Middle frontal gyrus (tissue), 1 donor: Measurements from ENCODE around the gene MTMR6.

ENCODE experiments used
- DNase-seq: peaks from one replicate; pipeline ENCODE4 v3.0.0-alpha.2; 2015; ENCODE audit warnings: low spot score; ENCODE audit errors: extremely low spot score

MTMR6 gene

DNA sequence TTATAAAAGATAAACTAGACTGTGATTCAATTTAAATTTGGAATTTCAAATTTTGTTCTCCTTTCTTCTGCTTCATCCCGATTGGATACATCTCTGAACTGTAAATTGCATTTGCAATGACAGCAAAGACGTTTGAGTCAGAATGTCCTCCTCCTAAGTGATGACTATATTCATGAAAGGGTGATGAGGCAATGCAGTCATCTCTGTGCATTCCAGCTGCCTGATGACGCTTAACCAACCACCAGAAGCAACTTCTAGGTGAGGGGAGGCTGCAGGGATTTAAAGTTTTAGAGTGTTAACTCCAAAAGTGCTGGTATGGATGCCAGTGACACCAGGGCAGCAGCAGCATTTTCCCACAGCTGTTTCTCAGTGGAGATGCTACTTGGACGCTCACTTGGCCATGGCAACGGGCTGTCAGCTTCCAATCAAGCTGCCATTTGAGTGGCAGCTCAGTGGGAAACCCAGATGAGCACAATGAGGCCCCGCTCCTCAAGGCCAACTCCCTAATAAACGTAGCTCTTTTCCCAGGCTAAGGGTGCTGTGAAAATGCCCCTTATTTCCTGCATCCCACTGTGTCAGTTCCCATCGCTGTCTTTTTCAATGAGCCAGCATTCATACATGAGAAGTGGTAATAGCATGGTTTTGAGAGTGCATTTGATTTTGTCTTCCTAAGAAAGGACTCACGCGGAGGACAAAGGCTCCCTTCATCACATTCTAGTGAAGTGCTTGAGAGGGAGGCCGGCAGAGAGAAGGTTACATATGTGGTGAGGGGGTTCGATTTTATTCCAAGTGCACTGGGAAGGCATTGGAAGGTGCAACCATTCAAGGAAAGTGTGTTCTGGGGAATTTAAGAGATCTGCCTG lies 70.0 kb downstream of the MTMR6 start:
- DNase-seq, result no peak

DNA sequence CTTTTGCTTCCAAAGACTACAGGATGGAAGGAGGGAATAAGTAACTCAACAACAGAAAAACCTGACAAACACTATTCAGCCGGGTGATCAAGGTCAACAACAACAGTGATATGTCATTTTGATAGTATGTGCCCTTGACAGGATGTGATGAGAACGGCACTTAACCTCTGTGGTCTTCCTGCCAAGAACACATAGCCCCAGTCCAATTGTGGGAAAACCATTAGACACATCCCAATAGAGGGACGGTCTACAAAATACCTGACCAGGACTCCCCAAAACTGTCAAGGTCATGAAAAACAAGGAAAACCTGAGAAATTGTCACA lies 72.1 kb downstream of the MTMR6 start:
- no peak for DNase-seq

DNA sequence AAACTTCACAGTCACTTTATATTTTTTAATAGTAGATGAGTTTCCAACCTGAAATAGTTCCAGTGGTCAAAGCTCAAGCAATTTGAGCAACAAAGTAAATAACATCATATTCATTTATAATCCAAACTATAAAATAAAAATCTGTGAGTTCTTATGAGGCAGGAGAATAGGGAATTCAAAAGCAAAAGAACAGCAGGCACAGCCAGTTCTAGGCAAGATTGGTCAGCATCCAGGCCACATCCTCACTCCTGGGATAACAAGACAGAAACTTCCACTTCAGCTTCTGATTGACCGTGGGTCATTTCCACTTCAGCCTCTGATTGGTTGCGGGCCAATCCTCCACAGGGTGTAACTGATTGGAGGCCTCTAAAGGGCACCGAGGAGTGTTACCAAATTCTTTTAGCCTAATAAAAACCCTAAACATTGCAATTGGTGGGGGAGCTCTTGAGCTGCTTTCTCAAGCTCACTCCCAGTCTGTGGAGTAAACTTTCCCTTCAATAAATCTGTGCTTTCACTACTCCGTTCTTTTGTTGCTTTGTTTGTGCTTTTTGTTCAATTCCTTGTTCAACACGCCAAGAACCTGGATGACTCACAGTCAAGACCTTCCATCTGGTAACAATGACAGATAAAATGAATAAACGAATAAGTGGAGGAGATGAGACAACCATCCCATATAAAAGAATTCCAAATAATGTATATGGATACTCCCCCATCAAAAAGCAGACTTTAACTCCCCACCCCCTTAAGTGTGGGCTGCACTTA lies 72.6 kb downstream of the MTMR6 start:
- no peak for DNase-seq

DNA sequence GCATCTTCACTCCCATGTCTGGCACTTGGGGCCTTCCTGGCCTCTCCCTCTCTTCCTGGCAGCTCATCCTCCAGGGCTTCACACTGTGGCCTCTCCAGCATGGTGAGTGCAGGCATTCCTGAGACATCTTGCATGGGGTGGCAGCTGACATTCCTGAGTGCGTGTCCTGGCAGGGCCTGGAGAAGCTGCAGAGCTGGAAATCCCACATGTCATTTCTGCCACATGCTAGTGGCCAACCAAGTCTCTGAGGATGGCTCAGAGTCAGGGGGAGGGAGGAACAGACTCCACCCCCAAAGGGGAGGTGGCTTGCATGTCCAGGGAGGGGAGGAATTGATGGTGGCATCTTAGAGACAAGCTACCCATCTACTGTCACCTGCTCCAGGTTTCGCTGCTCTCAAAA lies 73.6 kb downstream of the MTMR6 start:
- DNase-seq, result no peak

DNA sequence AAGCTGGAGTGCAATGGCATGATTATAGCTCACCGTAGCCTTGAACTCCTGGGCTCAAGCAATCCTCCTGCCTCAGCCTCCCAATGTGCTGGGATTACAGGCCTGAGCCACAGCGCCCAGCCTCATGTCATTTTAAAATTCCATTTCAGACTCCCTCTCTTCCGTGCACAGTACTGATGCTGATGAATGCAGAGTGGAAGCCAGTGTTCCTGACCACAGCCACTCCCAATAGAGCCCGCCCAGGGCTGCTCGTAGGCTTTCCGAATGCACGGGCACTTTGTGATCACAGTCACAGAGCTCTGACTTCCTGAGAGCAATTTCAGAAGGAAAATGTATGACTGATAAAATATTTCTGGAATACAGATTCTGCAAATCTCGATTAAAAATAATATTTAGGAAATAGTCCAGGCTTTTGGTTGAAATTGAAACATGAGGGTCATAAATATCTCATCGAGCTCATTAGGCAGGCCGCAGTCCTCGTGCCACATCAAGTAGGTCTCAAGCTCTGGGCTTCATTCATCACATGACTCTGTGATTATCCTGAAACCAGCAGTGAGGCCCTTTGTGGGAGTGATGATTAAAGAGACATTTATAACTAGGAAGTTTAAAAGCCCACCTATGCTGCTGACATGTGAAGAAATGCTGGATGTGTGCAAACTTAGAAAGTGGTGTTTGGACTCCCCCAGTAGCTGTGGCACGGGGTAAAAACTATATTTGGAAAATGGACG lies 76.3 kb downstream of the MTMR6 start:
- no peak for DNase-seq

DNA sequence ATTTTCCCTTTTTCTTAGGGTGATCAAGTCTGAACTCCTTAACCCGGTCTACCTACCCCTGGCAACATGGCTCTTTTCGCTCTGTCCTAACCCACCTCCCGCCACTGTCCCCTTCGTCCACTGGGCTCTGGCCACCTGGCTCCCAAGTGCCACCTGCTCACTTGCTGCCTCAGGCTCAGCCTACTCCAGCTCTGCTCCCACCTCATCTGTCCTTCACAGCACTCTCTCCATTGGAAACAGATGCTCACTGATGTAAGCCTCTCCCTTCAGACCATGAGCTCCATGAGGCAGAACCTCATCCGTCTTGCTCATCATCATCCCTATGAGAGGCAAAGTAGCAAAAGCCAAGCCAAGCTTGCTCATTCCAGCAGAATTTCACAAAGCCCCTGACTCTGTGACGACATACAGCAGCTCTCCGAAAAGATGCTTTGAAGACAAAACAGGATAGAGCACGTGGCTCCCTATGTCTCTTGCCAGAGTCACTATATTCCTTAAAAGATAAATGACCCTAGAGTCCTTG lies 79.9 kb downstream of the MTMR6 start:
- DNase-seq, result no peak

DNA sequence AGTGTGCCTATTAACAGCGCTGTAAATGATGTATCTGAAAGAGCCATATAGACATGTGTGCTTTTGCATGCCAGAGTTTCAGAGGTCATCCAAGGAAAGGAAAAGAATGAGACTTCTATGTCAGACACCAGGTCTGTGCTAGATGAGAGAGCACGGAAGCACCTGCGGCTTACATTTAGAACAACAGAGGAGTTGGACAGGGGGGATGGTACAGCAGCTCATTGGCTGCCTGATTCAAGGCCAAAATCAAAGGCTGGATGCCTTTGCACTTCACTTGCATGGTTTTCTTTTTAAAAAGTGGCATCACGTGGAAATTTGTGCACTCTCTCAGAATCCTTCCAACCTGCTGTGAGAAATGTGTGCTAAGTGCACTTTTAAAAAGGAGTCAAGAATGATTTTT lies 82.4 kb downstream of the MTMR6 start:
- no peak for DNase-seq

DNA sequence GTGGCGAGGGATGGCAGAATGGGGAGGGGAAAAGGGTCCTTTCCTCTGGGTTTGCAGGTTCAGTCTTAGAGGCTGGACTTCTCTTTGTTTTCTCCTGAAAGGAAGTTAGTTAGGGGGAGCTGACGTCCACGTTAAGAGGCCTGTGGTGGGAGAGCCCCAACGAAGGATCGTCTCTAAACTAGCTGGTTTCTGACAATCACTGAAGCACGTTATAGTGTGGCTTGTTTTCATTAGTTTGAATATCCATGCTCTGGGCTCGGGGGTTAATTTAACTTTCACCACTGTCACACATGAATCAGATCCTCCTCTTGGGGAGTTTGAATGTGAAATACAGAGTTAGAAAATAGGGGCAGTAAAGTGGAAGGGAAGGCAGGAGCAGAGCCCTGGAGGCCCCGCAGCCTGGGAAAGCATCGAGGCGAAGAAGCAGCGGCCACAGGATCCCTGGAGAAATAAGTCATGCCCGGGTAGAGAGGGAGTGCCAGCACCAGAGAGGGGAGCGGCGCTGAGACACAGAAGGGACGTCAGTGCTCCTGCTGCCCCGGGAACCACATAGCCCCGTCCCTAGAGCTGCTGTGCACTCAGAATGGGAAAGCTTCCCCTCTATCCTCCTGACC lies 84.1 kb downstream of the MTMR6 start:
- DNase-seq, result no peak

DNA sequence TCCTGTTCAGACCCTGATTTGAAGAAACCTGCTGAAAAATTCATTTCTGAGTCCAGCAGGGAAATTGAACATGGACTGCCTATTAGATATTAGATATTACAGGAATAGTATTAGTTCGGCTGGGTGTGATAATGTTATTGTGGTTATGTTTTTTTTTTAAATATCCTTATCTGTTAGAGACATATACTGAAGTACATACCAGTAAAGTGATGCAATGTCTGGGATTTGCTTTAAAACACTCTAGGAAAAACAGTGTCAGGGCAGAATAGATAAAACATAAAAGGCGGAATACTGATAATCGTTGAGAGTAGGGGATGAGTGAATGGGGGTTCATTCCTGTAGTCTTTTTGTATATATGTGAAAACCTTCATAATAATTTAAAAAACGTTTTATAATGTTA lies 86.5 kb downstream of the MTMR6 start:
- DNase-seq, result no peak

DNA sequence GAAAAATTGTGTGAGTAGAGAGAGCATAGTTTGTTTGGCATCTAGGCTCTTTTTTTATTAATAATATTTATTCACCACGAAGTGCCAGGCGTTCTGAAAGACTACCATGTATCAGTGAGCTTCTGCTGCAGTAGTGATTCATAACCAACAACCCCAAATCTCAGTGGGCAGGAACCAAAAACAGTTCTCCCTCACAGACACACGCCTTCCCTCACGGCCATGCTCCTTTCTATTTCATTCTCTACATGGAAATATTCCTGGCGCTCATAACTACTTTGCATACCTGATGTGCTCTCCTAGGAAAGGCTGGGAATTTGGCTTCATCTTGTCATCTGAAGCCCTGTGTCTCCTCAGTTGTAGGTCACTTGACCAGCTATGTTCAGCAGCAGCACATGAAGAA lies 88.6 kb downstream of the MTMR6 start:
- no peak for DNase-seq

DNA sequence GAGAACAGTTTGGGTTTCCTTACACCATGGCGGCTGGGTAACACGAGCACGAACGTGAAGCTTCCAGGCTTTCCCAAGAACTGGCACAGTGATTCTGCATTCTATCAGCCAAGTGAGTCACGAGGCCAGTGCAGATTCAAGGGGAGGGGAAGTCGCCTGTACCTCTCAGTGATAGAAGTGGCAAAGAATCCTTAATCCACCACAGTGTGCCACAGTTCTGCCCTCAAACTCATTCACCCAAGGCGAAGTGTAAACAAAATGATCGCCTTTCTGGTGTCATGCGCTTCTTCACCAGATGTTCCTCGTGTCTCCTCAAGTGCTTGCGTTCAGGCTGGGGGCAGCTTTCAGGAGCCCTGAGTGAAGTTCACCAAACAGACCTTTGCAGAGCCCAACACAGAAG lies 90.3 kb downstream of the MTMR6 start:
- DNase-seq, result no peak
